HG02840 (cell line): ENCODE data around the gene MAGI3.
"Not testable (repeated sequence)": the region's sequence is repeated elsewhere in the genome, so short reads cannot be mapped to it uniquely, and the experiment has no call there.

Experiments
- ATAC-seq: cut with Tn5 transposase; IDR thresholded peaks from one replicate; pipeline ENCODE4 v1.9.1; 2021; ENCODE audit warnings: mild to moderate bottlenecking, moderate library complexity, moderate number of reproducible peaks; ENCODE audit not compliant: unreplicated experiment, low FRiP score

Gene MAGI3

DNA sequence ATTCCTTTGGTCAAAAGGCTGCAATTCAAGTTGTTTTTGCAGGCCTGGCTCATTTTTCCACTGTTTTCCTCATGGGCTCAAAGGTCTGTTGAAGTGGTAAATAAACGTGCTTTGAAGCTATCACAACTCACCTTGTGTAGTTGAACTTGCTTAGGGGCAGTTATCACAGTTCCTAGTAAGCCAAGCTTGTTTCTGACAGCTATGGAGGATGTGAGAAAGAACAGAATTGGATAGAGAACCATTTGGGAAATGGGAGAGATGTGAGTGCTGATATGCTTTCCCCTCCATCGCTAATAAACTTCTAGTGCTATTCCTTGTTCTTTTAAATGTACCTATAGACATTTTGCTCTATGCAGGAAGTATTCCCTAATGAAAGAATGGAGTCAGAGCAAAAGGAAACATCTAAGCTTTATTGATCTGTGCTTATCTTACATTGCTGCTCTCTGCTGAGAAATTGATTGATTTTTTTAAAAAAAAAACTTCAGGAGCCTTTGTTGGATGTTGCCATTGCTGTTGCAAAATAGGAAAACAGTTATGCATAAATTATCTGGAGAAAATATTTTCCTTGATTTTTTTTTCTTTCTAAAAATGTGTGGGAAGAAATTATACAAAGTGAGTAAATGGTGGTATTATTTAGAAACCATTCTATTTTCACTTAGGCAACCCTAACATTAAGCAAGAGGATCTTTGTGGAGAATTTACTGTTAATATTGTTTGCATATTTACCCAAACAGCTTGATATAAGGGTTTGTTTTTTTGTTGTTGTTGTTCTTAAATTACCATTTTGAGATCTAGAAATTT, 118.2 kb downstream of the MAGI3 start:
- ATAC-seq = no peak

DNA sequence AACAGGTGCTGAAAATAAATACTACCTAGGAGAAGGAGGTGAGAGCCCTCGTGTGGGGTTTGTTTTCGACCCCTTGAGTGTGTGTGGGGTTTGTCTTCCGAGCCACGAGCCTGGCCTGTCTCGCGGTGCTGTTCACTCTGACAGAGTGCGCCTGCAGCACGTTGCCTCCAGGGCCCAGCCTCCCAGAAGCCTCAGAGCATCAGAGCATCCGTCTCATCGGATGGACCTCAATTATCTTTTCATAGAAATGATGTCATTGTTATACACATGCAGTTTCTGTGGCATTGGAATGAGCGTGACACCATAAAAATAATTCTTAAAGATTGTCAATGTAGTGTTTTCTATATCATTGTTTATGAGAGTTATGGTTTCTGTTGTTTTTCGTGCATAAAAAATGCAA, 119.5 kb downstream of the MAGI3 start:
- ATAC-seq = not testable (repeated sequence)

DNA sequence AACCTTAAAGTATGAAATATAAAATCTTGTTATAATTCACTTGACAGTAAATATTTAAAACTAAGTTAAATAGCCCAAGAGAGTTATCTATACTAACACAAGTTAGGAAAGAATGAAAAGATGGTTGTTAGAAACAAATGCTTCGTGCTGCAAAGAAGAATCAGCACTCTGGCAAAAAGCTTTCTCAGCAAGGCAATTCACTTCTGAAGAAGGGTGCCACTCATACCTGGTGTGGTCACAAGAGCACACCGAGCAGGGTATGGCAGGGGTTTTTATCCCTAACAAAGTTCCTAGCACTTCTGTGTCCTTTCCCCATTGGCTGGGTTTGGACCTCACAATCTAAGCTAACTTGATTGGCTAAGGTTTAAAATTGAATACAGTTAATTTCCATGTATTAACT, 121.0 kb downstream of the MAGI3 start:
- ATAC-seq = no peak

DNA sequence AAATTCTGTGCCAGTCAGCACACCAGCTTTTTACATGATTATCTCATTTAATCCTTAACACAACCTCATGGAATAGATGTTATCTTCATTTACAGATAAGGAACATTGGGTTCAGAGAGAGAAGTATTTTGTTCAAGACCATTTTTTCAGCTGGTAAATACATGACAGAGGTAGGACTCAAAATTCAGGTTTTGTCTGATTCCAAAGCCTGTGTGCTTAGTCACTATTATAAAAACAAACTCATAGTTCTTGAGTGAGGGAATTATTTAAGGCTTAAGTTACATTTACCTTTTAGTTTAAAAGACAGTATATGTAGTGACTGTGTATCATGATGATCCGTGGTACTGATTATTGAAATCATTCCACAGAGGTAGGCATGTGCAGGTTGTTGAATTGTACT, 125.2 kb downstream of the MAGI3 start:
- no peak for ATAC-seq

DNA sequence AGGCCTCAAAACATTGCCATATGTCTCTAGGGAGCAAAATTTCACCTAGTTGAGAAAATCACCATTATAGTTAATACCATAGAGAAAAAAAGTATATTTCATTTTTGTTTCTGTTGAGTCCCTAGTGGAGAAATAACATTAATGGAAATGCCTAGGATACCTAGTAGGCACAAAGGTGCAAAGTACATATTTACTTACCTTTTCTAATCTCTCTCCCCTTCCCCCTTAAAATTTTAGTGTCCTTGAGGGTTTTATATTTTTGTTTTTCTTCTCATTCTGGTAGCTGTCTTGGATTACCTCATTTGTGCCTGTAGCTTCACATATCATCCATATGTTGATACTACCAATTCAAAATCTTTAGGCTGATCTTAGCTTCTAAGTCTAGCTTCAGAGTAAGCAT, 127.0 kb downstream of the MAGI3 start:
- ATAC-seq = no peak

DNA sequence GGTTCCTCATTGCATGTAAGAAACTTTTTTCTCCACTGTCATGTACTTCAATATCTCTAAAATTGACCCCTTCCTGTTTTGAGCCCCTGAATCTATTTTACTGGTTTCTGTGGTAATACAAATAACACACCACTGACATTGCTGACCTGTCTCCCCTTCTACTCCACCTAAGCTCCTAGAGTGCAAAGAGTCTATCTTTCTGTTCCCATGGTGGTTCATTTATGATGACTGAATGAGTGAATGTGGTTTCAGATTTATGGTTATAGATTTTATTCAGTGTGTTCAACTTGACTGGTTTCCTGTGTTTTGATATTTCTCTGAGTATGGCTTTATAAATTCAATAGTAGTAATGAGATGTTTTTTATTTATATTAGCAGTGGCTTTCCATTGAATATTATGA, 127.7 kb downstream of the MAGI3 start:
- no peak for ATAC-seq

DNA sequence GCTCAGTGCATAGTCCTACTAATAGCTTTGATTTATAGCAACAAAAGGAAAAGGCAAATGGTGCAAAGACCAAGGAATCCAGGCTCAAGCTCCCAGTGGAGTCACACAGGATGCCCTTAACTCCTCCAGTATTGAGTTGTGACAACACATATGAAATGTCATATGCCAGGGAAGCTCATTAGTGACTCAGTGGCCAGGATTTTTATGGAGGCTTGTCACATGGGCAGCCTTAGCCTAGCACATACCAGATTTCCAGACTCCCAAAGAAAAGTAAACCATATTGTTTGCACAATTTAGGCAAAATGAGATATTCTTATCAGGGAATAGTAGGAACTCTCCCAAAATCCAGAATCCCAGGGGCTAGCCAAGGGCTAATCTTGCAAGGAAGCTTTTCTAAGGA, 129.2 kb downstream of the MAGI3 start:
- ATAC-seq = no peak

DNA sequence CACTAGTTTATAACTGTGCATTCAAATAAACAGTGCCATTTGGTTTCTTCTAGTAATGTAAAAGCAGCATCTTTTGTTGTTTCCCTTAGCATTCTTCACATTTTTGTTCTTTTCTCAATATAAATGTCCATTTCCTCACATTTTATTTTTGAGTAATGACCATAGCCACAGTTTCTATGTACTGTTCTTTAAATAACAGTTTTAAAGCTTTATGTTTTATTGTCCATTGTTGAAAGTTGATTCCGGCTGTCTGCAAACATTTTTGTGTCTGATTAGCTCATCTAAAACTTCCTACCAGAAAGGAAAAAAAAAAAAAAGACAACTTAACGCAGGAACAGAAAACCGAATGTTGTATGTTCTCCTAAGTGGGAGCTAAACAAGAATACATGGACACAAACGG, 139.7 kb downstream of the MAGI3 start:
- no peak for ATAC-seq

DNA sequence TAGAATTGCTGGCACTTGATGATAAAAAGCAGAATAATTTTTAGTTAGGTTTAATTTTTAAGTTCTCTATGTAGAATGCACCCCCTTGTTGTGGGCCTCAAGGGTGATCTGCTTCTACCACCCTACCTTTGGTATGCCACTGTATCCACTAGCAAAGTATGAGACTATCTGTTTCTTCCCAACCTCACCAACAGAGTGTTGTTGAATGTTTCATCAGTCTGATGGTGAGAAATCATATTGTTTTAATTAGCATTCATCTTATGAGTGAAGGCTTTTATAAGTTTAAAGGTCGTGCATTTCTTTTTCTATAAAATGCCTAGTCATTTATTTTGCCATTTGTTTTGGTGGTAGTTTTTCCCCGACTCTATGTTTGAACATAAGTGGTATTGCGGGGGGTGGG, 141.0 kb downstream of the MAGI3 start:
- no peak for ATAC-seq

DNA sequence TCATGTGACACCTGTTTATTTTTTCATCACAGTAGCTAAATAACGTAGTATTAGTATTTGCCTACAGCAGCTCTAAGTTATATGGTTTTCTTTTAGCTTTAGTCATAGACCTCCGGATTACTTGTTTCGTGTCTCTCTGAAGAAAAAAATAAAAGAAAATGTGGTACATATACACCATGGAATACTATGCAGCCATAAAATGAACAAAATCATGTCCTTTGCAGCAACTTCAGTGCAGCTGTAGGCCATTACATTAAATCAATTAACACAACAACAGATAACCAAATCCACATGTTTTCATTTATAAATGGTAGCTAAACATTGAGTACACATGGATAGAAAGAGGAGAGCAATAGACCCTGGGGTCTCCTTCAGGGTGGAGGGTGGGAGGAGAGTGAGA, 142.7 kb downstream of the MAGI3 start:
- ATAC-seq = no peak

DNA sequence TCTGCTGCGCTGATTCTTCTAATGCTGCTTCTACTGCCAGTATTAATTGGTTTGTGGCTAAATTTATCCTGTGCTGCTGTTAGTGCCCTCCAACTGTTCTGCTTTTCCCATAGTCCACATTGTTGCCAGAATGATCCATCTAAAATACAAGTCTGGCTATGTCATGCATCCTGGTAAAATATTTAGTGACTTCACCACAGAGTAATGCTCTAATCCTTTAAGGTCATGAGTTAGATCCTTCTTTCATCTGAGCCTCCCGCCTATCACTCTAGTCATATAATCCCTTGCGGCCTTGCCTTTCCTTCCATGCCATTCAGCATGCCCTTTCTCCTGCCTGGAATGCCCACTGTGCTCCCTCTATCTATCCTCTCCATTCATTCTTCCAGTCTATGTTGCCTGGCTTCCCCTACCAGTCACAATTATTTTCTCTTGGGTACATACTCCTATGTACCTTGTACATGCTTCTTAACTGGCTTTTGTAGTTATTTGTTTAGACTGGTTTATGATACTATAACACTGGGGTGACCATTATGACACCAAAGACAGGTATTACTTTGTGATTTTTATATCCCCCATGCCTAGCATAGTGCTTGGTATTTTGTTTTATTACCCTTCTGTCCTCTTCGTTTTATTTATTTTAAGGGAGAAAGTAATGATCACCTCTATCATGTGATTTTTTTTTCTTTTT, 144.0 kb downstream of the MAGI3 start:
- ATAC-seq = no peak

DNA sequence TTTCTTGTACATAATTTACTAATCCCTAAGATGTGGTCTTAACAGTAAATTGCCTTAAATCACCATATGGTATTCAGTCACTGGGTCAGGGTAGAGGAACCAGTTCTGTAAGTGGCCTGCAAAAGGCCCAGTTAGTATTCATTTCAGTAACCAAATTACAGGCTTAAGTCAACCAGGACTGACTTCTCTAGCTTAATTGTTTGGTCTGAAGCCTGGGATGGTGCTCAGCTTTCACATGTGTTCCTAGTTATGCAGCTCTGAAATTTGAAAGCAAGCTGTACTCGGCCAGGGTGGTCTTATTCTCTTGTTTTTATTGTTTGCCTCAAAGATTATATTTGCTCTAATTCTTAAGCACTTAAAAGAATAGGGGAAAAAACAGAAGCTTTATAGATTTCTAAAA, 144.6 kb downstream of the MAGI3 start:
- ATAC-seq = no peak

DNA sequence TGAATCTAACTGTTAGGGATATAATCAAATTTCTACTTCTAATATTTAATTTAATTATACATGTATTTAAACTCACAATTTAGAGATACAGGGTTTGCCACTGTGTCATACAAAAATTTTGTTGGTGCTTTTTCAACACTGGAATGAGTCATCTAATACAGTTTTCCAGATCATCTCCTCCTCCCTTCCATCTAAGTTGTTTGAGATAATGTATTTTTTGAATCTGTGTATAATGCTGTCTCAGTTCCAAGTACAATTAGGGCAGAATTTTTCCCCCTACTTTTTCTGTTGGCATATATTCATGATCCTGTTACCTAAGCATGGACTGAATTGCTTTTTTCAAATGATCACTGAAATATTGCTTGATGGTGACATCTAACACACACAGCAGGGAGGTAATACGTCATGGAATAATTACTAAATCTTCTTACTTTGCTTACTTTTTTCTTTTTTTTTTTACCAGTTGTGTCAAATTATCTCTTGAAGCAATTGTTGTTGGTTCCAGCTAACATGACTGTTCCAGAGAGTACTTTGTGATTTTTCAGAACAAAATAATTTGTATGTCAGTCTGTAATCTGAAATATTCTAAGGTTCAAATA, 146.0 kb downstream of the MAGI3 start:
- no peak for ATAC-seq

DNA sequence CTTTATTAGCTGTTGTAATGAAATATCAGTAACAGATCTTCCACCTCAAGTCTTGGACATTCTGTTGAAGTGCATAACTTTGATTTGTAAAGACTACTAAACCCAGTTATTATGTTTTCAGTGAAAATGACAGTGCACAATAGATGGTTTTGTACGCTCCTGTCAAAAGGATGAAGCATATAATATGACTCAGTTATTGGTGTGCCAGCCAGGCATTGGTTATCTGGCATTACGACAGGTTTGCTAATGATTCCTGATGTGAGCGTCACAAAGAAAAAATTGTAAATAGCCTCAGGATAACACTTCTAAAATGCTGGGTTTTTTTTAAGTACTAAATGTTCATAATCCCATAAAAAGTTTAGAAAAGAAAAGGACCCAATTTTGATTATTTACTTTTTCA, 147.9 kb downstream of the MAGI3 start:
- no peak for ATAC-seq

DNA sequence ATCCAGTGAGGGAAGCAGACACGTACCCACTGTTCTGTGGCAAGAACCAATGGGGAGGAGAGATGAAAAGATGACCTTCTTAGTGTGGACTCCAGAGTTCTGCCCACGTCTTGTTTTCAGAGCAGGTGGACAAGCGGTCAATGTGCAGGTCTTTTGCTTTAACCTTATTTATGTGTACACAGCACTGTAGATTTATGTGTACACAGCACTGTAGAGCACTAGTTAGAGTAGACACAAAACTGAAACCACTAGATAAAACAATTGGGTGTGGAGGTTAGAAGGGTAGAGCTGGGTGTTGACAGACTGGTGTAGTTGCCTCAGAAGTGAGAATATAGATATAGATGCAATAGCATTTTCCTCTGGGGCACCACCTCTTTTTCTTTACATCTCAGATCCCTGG, 150.0 kb downstream of the MAGI3 start:
- no peak for ATAC-seq

DNA sequence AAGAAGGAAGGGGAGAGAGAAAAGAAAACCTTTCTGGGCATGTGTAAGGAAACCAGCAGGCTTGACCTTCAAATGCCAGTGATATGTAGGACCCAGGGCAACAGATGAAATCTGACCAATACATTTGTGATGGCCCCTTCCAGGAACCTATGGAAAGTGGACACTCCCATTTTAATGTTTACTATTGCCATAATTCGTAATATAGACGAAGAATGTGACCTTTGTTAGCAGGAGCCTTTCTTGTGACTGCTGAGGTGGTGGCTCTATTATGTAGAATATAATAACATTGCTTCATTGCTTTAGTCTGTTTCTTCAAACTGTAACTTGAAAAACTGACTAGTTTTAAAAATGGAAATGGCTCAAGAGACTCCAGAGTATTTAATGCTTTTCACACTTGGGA, 150.8 kb downstream of the MAGI3 start:
- no peak for ATAC-seq

DNA sequence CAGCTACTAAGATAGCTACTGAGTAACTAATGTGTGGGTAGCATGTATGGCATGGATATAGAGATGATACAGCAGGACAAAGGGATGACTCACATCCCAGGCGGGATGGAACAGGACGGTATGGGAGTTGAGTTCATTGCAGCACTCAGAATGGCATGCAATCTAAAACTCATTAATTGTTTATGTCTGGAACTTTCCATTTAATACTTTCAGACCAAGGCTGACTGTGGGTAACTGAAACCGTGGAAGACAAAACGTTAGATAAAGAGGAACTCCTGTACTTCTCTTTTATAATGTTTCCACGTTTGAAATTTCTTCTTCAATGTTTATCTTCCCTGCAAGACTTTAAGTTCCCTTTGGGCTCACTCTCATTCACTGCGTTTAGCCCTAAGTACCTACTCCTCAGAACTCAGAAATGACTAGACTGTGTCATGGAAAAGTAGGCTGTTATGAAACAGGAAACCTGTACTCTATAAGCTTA, 151.9 kb downstream of the MAGI3 start:
- ATAC-seq = no peak

DNA sequence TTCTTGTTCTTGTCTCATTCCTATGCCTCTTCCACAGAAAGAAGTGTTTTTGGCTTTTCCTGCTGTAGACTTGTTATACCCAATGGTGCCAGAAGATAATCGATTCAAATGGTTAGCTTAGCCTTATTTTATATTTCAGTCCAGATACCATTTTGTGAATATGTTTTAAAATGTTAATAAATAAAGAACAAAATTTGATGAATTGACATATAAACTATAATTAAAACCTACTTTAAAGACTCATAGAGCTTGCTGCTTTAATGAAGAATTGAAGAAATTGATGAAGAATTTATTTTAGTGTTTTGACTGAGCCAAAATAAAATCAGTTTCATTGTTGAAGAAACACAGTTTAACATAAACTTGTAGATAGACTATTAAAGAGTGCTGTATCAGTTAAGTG, 152.8 kb downstream of the MAGI3 start:
- no peak for ATAC-seq

DNA sequence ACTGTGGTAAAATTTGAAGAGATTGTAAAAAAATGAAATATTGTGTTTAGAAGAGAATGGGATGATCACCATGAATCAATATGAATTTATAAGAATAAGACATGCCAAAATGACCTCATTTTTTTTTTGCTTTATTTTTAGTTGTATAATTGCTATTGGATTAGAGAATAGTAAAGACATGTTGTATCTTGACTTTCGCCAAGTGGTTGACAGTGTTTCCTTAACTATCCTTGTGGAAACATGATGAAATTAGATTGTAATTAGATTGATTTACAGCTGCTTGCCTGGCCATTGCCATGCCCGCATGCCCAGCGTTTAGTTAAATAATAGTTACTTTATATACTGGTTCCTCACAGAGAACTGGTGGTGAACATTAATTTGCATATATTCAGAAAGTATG, 154.9 kb downstream of the MAGI3 start:
- no peak for ATAC-seq

DNA sequence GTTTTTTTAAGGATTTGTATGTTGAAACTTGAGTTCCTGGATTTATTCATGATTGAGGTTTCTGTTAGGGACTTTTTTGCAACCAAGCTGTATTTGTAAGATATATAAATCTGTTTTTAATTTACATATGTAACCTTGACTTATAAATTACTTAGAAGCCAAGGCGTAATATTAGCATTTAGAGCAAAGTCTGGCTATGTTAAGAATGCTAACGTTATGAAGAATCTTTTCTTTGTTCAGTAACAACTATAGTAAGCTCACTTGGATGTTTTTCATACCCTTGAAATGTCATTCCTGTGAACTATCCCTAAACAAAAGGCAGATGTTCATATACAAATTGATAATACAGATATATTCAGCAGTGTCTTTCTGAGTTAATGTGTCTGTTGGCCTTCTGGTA, 155.3 kb downstream of the MAGI3 start:
- no peak for ATAC-seq

DNA sequence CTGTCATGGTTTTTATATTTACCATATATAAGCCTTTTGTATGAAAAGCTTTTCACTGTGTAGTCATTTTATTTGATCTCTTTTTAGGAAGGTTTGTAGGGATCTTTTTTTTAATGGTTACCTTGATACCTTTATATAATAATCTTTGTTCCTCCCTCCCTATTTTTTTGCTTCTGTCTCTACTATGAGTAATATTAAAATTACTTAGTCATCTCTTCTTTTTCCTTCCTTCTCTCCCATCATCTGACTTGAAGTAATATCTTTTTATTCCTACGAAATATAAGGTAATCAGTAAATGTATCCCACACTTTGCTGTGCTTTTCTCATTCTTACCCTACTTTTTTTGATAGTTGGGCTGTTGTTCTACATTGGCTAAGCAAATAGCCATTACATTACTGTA, 161.4 kb downstream of the MAGI3 start:
- ATAC-seq = no peak

DNA sequence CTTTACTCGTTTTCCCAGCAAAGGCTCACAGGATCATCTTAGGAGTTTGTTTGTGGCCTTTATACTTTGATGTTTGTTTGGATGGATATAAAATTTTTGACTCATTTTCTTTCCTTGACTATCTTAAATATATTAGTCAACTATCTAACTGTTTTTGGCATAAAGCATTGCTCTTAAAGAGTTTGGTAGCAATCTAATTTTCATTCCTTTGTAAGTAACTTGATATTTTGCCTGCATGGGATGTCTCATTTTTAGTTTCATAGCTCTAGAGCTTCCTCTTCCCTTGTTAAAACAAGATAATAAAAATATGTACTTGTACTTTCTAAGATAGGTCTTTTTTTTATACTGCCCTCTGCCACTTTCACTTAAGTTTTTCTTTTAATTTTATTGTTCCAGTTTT, 161.9 kb downstream of the MAGI3 start:
- no peak for ATAC-seq
